ENCODE measurements around the gene TRIM39. TPM values are rescaled to one million over a fixed set of nuclear protein-coding genes. Genes with fewer than 3 reads are reported as not detected.
"Not testable (repeated sequence)": the region's sequence is repeated elsewhere in the genome, so short reads cannot be mapped to it uniquely, and the experiment has no call there.

The TRIM39 gene
- total RNA-seq (10 to 100 TPM; 38.2 to 38.3 TPM), total RNA-seq (15.5 to 81.5 (median 31.0) reads per million in 172 experiments)
- polyA plus RNA-seq (2013, experiment 1 of 2) = 15.8 TPM
- 20.4 TPM for polyA plus RNA-seq (2013, experiment 2 of 2)

DNA sequence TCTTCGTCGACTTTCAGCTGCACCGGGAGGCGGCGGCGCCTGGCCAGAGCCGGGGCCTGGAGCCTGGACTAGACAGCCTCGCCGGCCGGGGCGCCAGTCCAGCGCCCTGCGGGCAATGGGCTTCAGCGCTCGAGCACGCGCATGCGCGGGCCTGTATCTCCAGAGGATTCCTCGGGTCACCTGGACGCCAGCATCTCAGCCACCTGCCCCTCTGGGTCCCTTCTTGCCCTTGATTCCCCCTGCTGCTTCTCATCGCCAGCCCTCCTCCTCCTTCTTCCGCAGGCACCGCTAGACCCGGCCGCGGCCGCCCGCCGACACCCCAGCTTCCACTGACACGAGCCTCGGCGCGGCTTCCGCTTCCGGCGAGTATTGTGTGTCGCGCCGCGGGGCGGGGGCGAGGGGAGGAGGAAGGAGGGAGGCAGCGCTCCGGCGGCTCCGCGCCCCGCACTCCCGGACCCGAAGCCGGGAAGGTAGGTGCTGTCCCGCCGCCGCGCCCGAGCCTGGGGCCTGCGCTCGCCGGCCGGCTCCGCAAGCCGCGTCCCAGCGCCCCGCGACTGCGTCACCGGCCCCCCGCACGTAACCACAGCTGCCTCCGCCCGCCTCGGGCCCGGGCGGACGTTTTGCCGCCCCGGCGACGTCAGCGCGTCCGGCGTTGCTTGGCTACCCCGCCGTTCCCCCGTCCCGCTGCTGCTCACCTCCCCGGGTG lies at the start of gene TRIM39:
Gene TRIM39 (plus strand): TSS at position 402 of the 706 bp plus-strand sequence. CDS start 2,391 bp downstream, outside the sequence.
- Histone ChIP-seq H3K36me3 (ENCODE audit: insufficient read depth, low read length) (peaks cover 28% of the 10 kb centered on the region), H3K4me3 (ENCODE audit: low read length) (peak within 1 kb of the TSS; percentile 83), H3K4me1 (ENCODE audit: insufficient read depth, low read length) (peaks cover 52% of the 10 kb centered on the region), H3K27ac (ENCODE audit: low read depth in 1 of 2, low read length in 2 of 2) (peak within 1 kb of the TSS; percentile 98 to 99), H3K27me3 (ENCODE audit: control insufficient read depth in 1 of 2, insufficient read depth in 2 of 2, low read length in 2 of 2) (no peaks in the 10 kb centered on the region), H3K9me3 (ENCODE audit: control insufficient read depth in 1 of 2, insufficient read depth in 1 of 2, low read length in 2 of 2) (no peaks in the 10 kb centered on the region)
- DNase-seq = peak; percentile 73 to 97 (median 86)
- ATAC-seq (ENCODE audit: poor library complexity) = peak; percentile 59
- peaks cover 64% of the 10 kb centered on the region for H3K36me3 Mint-ChIP-seq (ENCODE audit: low read depth)
- TF ChIP-seq, protein P1, sequence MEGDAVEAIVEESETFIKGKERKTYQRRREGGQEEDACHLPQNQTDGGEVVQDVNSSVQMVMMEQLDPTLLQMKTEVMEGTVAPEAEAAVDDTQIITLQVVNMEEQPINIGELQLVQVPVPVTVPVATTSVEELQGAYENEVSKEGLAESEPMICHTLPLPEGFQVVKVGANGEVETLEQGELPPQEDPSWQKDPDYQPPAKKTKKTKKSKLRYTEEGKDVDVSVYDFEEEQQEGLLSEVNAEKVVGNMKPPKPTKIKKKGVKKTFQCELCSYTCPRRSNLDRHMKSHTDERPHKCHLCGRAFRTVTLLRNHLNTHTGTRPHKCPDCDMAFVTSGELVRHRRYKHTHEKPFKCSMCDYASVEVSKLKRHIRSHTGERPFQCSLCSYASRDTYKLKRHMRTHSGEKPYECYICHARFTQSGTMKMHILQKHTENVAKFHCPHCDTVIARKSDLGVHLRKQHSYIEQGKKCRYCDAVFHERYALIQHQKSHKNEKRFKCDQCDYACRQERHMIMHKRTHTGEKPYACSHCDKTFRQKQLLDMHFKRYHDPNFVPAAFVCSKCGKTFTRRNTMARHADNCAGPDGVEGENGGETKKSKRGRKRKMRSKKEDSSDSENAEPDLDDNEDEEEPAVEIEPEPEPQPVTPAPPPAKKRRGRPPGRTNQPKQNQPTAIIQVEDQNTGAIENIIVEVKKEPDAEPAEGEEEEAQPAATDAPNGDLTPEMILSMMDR (IDR thresholded peaks at IDR 0.05) = no peak
- intact Hi-C loops (cut with DNase I, micrococcal nuclease) = loop anchor here (1.0 to 10.0 kb wide), 7 partner anchors 19 to 588 kb away; partner anchors contain the start of genes RPP21 (in 2 of the 2), POLR1H (in 1 of the 2), PPP1R11 (in 1 of the 2) and TRIM26 (in 1 of the 2)
- H3K4me1 Mint-ChIP-seq (ENCODE audit: low read depth) = peaks cover 68% of the 10 kb centered on the region
- CTCF ChIA-PET = interaction anchor here (0.6 to 1.7 kb wide), 4 partner anchors 9 to 223 kb away, joined by 3 to 7 read pairs (median 4); no protein-coding TSS in a partner anchor
- H3K9me3 Mint-ChIP-seq = no peaks in the 10 kb centered on the region
- POLR2A ChIA-PET = interaction anchor here (0.6 to 3.4 kb wide), 28 partner anchors 10 to 1632 kb away, joined by 3 to 61 read pairs (median 5); partner anchors contain the start of genes DDX39B, MDC1, MRPS18B and NELFE
- H3K27ac Mint-ChIP-seq = peak within 1 kb of the TSS; percentile 97
- no peaks in the 10 kb centered on the region for H3K27me3 Mint-ChIP-seq
- H3K4me3 Mint-ChIP-seq = peak within 1 kb of the TSS; percentile 97

DNA sequence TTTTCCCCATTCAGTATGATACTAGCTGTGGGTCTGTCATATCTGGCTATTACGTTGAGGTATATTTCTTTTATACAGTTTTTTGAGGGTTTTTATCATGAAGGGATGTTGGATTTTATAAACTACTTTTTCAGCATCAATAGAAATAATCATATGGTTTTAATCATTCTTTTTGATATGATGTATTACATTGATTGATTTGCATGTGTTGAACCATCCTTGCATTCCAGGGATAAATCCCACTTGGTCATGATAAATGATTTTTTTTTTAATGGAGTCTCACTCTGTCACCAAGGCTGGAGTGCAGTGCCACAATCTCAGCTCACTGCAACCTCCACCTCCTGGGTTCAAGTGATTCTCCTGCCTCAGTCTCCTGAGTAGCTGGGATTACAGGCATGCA lies 45.7 kb upstream of the TRIM39 start:
- H3K27me3 Mint-ChIP-seq; CTCF ChIA-PET; H3K27me3 ChIP-seq (ENCODE audit: control insufficient read depth in 1 of 2, insufficient read depth in 2 of 2, low read length in 2 of 2); DNase-seq; H3K36me3 ChIP-seq (ENCODE audit: insufficient read depth, low read length); H3K4me1 Mint-ChIP-seq (ENCODE audit: low read depth); H3K4me3 Mint-ChIP-seq; H3K27ac Mint-ChIP-seq; intact Hi-C loops (cut with DNase I, micrococcal nuclease); H3K4me3 ChIP-seq (ENCODE audit: low read length); POLR2A ChIA-PET; ATAC-seq (ENCODE audit: poor library complexity); H3K4me1 ChIP-seq (ENCODE audit: insufficient read depth, low read length); H3K27ac ChIP-seq (ENCODE audit: low read depth in 1 of 2, low read length in 2 of 2): not testable (repeated sequence)
- Mint-ChIP-seq H3K9me3 (peaks cover 30% of the 10 kb centered on the region), H3K36me3 (ENCODE audit: low read depth) (peaks cover 51% of the 10 kb centered on the region)
- peaks cover 35 to 80% of the 10 kb centered on the region in 2 experiments for H3K9me3 ChIP-seq (ENCODE audit: control insufficient read depth in 1 of 2, insufficient read depth in 1 of 2, low read length in 2 of 2)

DNA sequence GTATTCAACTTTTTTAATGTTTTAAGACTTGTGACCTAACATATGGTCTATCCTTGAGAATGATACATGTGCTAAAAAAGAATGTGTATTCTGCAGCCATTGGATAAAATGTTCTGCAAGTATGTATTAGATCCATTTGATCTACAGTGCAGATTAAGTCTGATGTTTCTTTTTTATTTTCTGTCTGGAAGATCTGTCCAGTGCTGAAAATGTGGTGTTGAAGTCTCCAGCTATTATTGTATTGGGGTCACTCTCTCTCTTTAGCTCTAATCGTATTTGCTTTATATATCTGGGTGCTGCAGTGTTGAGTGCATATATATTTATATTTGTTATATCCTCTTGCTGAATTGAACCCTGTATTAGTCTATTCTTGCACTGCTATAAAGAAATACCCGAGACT lies 44.2 kb upstream of the TRIM39 start:
- Mint-ChIP-seq H3K4me1 (ENCODE audit: low read depth) (no peaks in the 10 kb centered on the region), H3K27ac (no peak overlapping the region), H3K27me3 (no peaks in the 10 kb centered on the region), H3K36me3 (ENCODE audit: low read depth) (peaks cover 63% of the 10 kb centered on the region), H3K4me3 (no peak overlapping the region), H3K9me3 (peaks cover 33% of the 10 kb centered on the region)
- DNase-seq = no peak
- H3K27ac ChIP-seq (ENCODE audit: low read depth in 1 of 2, low read length in 2 of 2) = no peak overlapping the region
- no peak for ATAC-seq (ENCODE audit: poor library complexity)
- no peaks in the 10 kb centered on the region for H3K4me1 ChIP-seq (ENCODE audit: insufficient read depth, low read length)
- peaks cover 41 to 82% of the 10 kb centered on the region in 2 experiments for H3K9me3 ChIP-seq (ENCODE audit: control insufficient read depth in 1 of 2, insufficient read depth in 1 of 2, low read length in 2 of 2)
- H3K27me3 ChIP-seq (ENCODE audit: control insufficient read depth in 1 of 2, insufficient read depth in 2 of 2, low read length in 2 of 2) = no peaks in the 10 kb centered on the region
- POLR2A ChIA-PET = no interaction called here
- TF ChIP-seq, protein P1 (IDR thresholded peaks at IDR 0.05) = no peak
- intact Hi-C loops (cut with DNase I, micrococcal nuclease) = no loop called here
- H3K36me3 ChIP-seq (ENCODE audit: insufficient read depth, low read length) = no peaks in the 10 kb centered on the region
- no peak overlapping the region for H3K4me3 ChIP-seq (ENCODE audit: low read length)
- CTCF ChIA-PET = no interaction called here

Measured in CD4-positive, alpha-beta T cell (primary cell).